HG03575 (cell line): ENCODE measurements around the gene TBC1D22A.

Source experiments
- ATAC-seq: cut with Tn5 transposase; IDR thresholded peaks from one replicate; pipeline ENCODE4 v1.9.1; 2021; ENCODE audit not compliant: unreplicated experiment, insufficient number of reproducible peaks, low FRiP score; ENCODE audit errors: extremely low read depth

Gene TBC1D22A

GRCh38 chr22:47034905-47035419 lies 272.5 kb downstream of the TBC1D22A start:
- ATAC-seq, result no peak

DNA sequence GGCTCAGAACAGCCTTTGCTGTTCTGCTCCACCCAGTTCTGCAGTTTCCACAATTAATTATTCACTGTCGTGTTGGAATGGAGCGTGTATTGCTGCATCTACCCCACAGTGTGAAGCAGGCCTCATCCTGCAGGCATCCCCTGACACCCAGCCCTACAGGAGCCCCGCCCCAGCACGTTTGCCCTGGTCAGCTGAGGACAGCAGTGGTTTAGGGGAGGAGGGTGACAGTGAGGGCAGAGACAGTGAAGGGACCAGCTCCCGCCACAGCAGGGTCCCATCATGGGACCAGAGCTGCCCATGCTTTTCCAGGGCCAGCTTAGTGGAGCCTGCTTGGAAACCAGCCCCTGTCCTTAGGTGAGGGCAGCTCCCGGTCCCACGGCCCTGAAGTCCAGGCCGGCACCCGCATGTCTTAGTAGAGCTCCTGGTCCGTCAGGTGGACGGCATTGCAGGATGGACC lies 273.0 kb downstream of the TBC1D22A start:
- ATAC-seq, result no peak

DNA sequence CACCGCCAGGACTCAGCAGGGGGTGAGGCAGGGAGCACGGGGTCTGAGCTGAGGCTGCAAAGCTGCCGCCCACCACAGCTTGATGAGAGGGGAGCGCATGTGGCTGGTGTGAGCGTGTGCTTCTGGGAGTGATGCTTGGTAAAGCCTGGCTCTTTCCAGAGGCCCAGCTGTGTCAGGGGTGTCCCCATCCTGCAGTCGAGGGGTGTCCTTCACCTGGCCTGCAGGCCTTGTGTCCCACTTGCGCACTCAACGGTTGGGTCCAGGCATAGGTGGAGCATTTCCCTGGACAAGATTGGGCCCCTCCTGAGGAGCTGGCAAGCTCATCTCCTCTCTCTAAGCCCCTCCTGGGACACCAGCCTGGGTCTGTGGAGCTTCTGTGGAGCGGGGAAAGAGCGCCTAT lies 273.9 kb downstream of the TBC1D22A start:
- ATAC-seq, result no peak

- ATAC-seq, result no peak
These were observed 274.6 kb downstream of the TBC1D22A start for GRCh38 chr22:47036936-47037485.

- ATAC-seq, result no peak
These were observed 275.9 kb downstream of the TBC1D22A start for GRCh38 chr22:47038206-47038835.

DNA sequence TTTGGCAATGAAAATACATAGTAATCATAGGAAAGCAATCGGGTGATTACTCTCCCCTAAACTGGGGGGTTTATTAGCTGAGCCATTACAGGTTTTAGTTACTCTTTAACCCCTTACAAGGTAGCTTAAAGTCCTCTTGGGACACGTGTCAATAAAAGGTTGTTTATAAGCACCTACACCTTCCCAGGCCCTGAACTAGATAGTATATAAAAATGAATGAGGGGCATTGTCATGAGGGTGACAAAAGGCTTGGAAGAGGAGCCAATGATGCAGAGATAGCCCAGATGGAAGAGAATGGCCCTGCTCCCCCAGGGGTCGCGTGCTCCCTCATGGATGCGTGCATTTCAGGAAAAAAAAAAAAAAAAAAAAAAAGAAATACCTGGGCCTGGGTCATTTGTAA lies 276.9 kb downstream of the TBC1D22A start:
- no peak for ATAC-seq

GRCh38 chr22:47040486-47041270 lies 278.2 kb downstream of the TBC1D22A start:
- ATAC-seq, result no peak

GRCh38 chr22:47041271-47042115 lies 279.0 kb downstream of the TBC1D22A start:
- ATAC-seq, result no peak

DNA sequence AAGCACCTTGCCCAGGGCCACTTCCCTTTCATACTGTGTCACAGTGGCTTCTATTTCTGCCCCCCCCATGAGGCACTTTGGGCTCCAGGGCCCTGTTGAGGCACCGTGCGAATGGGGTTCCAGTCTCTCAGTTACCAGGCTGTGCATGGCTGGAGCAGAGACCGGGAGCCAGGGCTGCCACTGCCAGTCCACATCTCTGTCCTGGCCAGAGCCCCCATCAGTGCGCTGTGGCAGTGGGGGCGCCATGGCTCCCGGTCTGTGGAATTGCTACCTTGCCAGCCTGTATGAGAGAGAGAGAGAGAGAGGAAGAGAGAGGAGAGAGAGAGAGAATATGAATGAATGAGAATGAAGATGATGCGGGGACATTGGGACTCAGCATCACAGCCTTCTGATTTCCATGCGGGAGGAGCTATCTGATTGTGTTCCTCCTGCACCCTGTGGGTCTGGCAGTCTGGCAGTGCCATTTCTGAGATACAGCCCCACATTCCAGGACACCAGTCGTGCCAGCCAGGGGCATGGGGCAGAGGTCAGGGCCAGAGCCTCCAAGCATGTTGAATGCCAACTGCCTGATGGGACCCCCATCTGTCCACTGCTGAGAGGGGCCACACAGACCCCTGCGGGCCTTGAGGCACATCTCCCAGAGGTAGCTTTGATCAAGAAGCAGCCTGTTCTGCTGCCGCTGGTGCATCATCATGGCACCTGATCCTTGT lies 279.8 kb downstream of the TBC1D22A start:
- ATAC-seq, result no peak

GRCh38 chr22:47042861-47043496 lies 280.5 kb downstream of the TBC1D22A start:
- ATAC-seq, result no peak

DNA sequence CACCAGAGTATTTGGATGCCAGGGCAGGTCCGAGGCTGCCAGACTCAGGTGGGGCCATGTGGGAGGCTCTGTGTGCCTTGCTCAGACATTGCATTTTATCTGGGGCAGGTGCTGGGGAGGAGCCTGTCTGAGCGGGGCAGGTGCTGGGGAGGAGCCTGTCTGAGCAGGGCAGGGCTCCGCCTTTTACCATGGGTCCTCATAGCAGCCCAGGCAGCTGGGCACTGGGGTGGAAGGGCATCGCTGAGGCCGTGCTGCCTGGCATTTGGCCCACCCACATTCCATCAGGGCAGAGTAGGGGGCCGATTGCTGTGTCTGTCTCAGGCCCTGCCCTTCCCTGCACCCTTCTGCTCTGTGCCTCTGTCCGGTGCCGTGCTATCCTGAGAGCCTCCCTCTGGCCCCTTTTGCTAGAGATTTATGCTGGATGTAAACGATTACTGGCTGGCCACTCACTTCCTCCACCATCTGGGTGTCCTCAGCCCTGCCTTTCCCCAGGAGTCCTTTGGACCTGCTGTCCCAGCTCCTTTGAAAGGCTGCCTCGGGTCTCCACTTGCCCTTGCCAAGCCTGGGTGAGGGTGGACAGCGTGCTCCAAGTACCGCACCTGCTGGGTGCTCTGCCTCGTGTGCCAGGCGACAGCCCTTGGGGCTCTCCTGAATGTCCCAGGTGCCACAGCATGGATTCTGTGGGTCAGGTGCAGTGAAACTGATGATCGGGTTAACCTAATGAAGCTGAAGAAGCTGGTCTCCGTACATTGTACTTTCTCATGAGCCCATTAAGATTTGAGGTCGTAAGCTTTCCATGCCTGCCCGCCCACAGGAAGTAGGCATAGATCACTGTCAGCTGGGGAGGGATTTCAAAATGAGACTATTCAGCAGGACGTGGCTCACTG lies 281.6 kb downstream of the TBC1D22A start:
- no peak for ATAC-seq

GRCh38 chr22:47044722-47045535 lies 282.5 kb downstream of the TBC1D22A start:
- ATAC-seq, result no peak

- ATAC-seq, result no peak
These were observed 283.4 kb downstream of the TBC1D22A start for GRCh38 chr22:47045691-47046410.

GRCh38 chr22:47046411-47047065 lies 284.1 kb downstream of the TBC1D22A start:
- no peak for ATAC-seq

- ATAC-seq, result no peak
These were observed 285.1 kb downstream of the TBC1D22A start for GRCh38 chr22:47047321-47048122.
